Activated gamma-delta T cell (primary cell): ENCODE measurements around the gene PWWP2A.
"Not testable (repeated sequence)": the region's sequence is repeated elsewhere in the genome, so short reads cannot be mapped to it uniquely, and the experiment has no call there.

Experiments
- DNase-seq: peaks from one replicate; lab custom pipeline; 2025; lab: John Stamatoyannopoulos, UW

The PWWP2A gene

DNA sequence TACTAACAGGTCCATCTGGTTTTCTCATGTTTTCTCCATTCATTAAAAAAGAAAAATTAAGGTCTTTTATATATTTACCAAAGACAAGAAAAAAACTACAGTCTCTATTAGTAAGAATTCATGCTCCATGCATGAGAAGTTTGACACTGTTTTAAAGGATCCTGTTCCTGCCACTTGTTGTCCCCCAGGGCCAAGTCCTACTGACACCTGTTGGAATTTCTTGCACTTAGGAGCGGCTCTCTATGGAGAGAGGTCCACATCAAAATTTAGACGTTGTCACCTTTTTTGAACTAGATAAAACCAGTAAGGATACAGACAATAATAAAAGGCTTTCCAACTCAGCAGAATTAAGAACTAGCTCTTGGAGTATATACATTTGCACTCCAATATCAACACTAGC is 42.3 kb downstream of the PWWP2A start:
- no peak for DNase-seq

GRCh38 chr5:160075073-160075472 is 44.2 kb downstream of the PWWP2A start:
- DNase-seq, result no peak

GRCh38 chr5:160071916-160072315 is 47.3 kb downstream of the PWWP2A start:
- no peak for DNase-seq

GRCh38 chr5:160071516-160071915 is 47.7 kb downstream of the PWWP2A start:
- DNase-seq, result no peak

- not testable (repeated sequence) for DNase-seq
Measured at GRCh38 chr5:160069120-160069519, 50.1 kb downstream of the PWWP2A start.

DNA sequence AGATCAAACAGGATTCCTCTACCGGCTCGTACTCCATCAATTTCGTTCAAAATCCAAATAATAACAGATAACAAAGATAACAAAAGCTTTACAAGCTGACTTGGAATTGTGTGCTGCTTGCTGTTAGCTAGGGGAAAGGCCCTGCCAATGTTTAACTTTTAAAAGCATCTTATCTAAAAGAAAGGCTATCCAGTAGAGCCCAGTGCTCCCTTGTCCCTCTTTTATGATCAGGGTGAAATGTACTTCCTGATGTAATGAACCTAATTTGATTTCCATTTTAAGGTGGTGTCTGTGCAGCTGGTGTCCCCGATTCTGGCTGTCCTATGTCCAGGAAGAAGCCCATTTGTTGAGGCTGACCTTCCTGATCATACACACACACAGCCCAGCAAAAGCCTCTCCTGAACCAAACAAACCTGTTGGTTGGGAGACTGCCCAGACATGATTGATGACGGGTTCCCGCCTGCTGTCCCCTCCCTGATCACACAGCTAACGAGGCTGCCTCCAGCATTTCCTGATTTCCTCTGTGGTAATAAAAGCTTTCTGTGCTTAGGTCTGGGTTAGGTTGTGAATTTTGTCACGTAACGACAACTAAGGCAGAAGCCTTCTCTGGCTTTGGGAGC is 54.1 kb downstream of the PWWP2A start:
- no peak for DNase-seq

DNA sequence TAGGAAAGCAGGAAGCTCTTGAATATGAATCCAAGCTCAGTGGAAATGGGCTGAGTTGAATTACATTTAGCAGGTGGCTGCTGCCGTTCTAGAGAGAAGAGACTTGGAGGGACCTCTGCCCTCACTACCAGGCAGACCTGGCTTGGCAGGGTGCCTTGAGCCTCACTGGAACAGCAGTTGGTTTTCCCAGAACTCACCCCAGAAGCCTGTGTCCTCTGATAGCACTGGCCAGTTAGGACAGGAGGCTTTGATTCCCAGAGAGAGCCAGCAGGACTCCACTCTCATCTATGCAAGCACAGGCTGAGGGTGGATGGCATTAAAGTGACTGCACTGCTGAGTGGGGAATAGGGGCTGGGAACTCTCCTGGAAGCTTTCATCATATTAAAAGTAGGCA is 54.8 kb downstream of the PWWP2A start:
- no peak for DNase-seq

DNA sequence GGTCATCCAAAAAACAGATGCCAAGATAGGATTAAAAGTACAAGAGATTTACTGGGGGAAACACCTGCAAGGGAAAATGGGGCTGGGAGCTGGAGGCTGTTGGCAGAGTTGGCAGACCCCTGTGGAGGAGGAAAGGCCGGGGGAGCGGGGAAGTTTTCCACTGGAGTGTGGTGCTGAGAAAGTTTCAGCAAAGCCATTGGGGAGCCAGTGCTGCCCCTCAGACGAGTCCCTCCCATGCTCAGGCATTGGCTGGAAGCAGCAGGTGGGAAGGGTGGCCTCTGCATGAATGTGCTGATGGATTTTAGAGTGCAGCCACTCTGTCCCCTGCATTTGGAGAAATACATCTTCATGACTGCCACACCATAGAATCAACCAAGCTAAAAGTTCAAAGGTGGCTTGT is 57.5 kb downstream of the PWWP2A start:
- DNase-seq, result no peak

DNA sequence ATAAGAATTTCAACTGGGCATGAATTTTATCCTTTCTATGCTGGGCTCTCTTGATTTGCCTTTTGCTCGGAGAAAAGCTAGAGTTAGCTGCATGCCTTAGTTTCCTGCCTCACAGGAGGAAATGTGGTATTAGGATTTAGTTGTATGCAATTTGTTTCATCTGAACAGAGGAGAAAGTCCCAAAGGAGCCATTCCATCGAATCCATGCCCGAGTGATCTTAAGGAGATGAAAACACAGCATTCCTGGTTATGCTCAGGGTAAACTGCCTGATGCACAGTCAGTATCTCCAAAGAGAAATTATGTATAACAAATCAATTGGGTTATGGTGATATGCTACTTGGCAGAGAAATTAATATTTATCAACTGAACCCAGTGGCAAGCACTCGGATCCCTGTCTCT is 59.2 kb downstream of the PWWP2A start:
- no peak for DNase-seq

DNA sequence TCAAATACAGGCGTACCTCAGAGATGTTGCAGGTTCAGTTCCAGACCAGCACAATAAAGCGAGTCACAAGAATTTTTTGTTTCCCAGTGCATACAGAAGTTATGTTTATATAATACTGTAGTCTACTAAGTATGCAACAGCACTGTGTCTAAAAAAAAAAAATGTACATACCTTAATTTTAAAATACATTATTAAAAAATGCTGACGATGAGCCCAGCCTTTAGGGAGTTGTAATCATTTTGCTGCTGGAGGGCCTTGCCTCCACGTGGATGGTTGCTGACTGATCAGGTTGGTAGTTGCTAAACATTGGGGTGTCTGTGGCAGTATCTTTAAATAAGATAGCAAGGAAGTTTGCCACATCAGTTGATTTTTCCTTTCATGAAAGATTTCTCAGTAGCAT is 62.0 kb downstream of the PWWP2A start:
- no peak for DNase-seq

- DNase-seq, result no peak
Measured at GRCh38 chr5:160054831-160055230, 64.4 kb downstream of the PWWP2A start.

DNA sequence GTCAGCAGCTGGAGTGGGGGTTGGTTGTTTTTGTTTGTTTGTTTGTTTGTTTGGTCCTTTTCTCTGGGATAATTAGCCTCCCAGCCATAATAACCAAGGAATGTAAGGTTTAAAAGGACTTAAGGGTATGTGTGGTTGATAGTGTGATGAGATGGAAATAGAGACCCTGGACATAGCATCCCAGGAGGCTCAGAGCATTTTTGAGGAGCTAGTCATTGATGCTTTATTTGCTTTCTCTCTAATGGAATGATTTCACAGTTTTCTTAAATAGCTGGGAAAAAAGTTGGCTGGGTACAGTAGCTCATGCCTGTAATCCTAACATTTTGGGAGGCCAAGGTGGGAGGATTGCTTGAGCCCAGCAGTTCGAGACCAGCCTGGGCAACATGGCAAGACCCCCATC is 65.2 kb downstream of the PWWP2A start:
- DNase-seq, result no peak

DNA sequence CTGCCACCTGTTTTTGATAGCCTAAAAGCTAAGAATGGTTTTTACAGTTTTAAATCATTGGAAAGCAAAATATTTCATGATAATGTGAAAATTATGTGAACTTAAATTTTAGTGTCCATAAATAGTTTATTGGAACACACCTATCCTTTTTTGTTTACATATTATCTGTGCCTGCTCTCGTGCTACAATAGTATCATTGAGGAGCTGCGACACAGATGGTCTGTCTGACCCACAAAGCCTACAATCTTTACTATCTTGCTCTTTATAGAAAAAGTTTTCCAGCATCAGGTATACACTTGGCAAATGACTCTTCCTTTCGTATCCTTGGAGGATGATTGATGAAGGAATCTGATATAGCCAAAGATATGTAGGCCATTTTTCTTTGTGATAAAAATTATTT is 70.2 kb downstream of the PWWP2A start:
- no peak for DNase-seq

GRCh38 chr5:160048131-160048530 is 71.1 kb downstream of the PWWP2A start:
- no peak for DNase-seq

GRCh38 chr5:160047423-160047822 is 71.8 kb downstream of the PWWP2A start:
- no peak for DNase-seq

GRCh38 chr5:160044967-160045366 is 74.3 kb downstream of the PWWP2A start:
- no peak for DNase-seq

DNA sequence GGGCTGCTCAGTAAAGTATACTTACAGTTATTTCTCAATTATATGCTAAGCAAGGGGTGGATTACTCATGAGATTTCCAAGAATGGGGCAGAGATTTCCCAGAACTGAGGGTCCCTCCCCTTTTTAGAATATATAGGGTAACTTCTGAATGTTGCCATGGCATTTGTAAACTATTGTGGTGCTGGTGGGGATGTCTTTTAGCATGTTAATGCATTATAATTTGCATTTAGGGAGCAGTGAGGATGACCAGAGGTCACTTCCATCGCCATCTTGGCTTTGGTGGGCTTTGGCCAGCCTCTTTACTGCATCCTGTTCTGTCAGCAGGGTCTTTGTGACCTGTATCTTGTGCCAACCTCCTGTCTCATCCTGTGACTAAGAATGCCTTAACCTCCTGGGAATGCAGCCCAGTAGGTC is 74.9 kb downstream of the PWWP2A start:
- no peak for DNase-seq

DNA sequence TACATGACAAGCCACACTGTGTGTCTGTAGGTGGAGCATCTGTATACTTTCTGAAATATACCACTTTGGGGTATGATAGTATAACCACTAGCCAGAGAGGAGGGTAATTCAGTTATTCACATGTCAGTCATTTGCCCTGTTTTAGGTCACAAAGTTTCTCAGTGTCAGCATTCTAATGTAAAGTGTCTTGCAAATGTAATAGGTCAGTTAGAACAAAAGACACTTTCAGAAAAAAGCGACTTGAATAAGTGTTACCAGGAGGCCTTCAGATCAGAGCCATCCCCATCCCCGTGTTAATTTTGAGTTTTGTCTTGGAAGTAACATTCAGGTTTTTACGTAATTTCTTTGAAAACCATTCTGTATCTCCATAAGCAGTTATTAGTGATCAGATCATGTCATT is 76.6 kb downstream of the PWWP2A start:
- no peak for DNase-seq
